Caco-2 (cell line): ENCODE data around the gene GPHA2. TPM values are rescaled to one million over a fixed set of nuclear protein-coding genes. Genes with fewer than 3 reads are reported as not detected.

ENCODE experiments used
- BruUV-seq: library from RNA; stranded (reverse); fragments of 400-500 nt; replicated peaks from 2 replicates; lab custom pipeline; 2021; lab: Mats Ljungman, UMichigan
- CTCF ChIA-PET: fragments of 300-600 bp; sonication (Branson Sonifier 250); formaldehyde crosslinking; loops from one replicate; lab custom pipeline; 2022; ENCODE audit warnings: antibody characterized with exemption; lab: Charles Lee
- POLR2A ChIA-PET: fragments of 300-600 bp; sonication (Branson Sonifier 250); formaldehyde crosslinking; loops from one replicate; lab custom pipeline; 2022; ENCODE audit warnings: antibody characterized with exemption; lab: Charles Lee
- DNase-seq, 2 experiments: peaks; one replicate each; pipeline versions ENCODE4 v3.0.0 to v3.0.0-alpha.2; 2020 to 2022
- H3K27me3 ChIP-seq: replicated peaks from 2 replicates; pipeline ENCODE4 v1.6.0; 2011; ENCODE audit warnings: low read length; ENCODE audit not compliant: control insufficient read depth, insufficient read depth
- H3K36me3 ChIP-seq: 2 replicates; pipeline ENCODE4 v1.5.1; 2011; ENCODE audit warnings: low read length; ENCODE audit not compliant: control insufficient read depth, insufficient read depth
- H3K4me1 ChIP-seq: fragments of 250-450 bp; sonication (Bioruptor Pico); 2 replicates; pipeline ENCODE4 v1.5.1; 2020; ENCODE audit warnings: mild to moderate bottlenecking
- H3K4me3 ChIP-seq: 2 replicates; pipeline ENCODE4 v1.5.1; 2011; ENCODE audit warnings: low read depth, mild to moderate bottlenecking, control low read depth, low read length
- H3K9me3 ChIP-seq: fragments of 250-450 bp; sonication (Bioruptor Pico); 2 replicates; pipeline ENCODE4 v1.5.1; 2020; ENCODE audit warnings: mild to moderate bottlenecking, moderate library complexity
- H3K27ac Mint-ChIP-seq: one replicate; pipeline ENCODE4 v1.8.0; 2022; ENCODE audit warnings: mixed read lengths; ENCODE audit not compliant: unreplicated experiment
- H3K27me3 Mint-ChIP-seq: one replicate; pipeline ENCODE4 v1.8.0; 2022; ENCODE audit warnings: mixed read lengths; ENCODE audit not compliant: insufficient read depth, unreplicated experiment
- H3K36me3 Mint-ChIP-seq: one replicate; pipeline ENCODE4 v1.8.0; 2022; ENCODE audit warnings: mild to moderate bottlenecking, mixed read lengths; ENCODE audit not compliant: insufficient read depth, unreplicated experiment
- H3K4me1 Mint-ChIP-seq: one replicate; pipeline ENCODE4 v1.8.0; 2022; ENCODE audit warnings: low read depth, mixed read lengths; ENCODE audit not compliant: unreplicated experiment
- H3K4me3 Mint-ChIP-seq: one replicate; pipeline ENCODE4 v1.8.0; 2022; ENCODE audit warnings: mild to moderate bottlenecking, moderate library complexity, mixed read lengths; ENCODE audit not compliant: unreplicated experiment
- H3K9me3 Mint-ChIP-seq: one replicate; pipeline ENCODE4 v1.8.0; 2022; ENCODE audit warnings: mixed read lengths; ENCODE audit not compliant: unreplicated experiment
- CTCF ChIP-seq, 2 experiments: fragments of 200-600 bp in 1 of 2; IDR thresholded peaks; 1 replicate in 1 of 2; 2 replicates in 1 of 2; pipeline versions ENCODE4 v1.5.1 to v1.8.0; 2011 to 2022; ENCODE audit warnings: antibody characterized with exemption in 1 of 2, control low read depth in 1 of 2, inconsistent platforms in 1 of 2, low read depth in 1 of 2, low read length in 1 of 2, mild to moderate bottlenecking in 1 of 2, moderate library complexity in 1 of 2; ENCODE audit not compliant: insufficient read depth in 1 of 2, severe bottlenecking in 1 of 2, unreplicated experiment in 1 of 2
- intact Hi-C: fragments of 100-400 bp; cut with micrococcal nuclease; formaldehyde crosslinking; loops from one replicate; pipeline ENCODE4 v1.10.0; 2022; ENCODE audit not compliant: unreplicated experiment
- total RNA-seq: library from RNA; stranded (reverse); gene quantifications from 2 replicates; pipeline ENCODE4 v1.2.3, GENCODE V29; 2022

Gene GPHA2
- total RNA-seq, 1 experiment from 2014 or later: not detected

- H3K4me3 Mint-ChIP-seq: no peak overlapping the region
- ChIA-PET POLR2A (no interaction called here), CTCF (no interaction called here)
- H3K9me3 ChIP-seq: no peaks in the 10 kb centered on the region
- no peaks in the 10 kb centered on the region for H3K9me3 Mint-ChIP-seq
- H3K36me3 Mint-ChIP-seq: peaks cover 33% of the 10 kb centered on the region
- no TSS peak for BruUV-seq
- no peak overlapping the region for H3K27ac Mint-ChIP-seq
- H3K27me3 ChIP-seq: no peaks in the 10 kb centered on the region
- H3K4me1 ChIP-seq: peaks cover 12% of the 10 kb centered on the region
- no peaks in the 10 kb centered on the region for H3K4me1 Mint-ChIP-seq
- no peaks in the 10 kb centered on the region; the same call in 1 of the 2 replicates for H3K36me3 ChIP-seq
- intact Hi-C loops: no loop called here
- no peaks in the 10 kb centered on the region for H3K27me3 Mint-ChIP-seq
- H3K4me3 ChIP-seq: no peak overlapping the region
- no peak for TF ChIP-seq CTCF (IDR thresholded peaks at IDR 0.05; ENCODE audit: insufficient read depth in 1 of 2, low read depth in 1 of 2, low read length in 1 of 2, severe bottlenecking in 1 of 2, unreplicated experiment in 1 of 2)
- DNase-seq: no peak
These were observed 37.2 kb downstream of the GPHA2 start for GRCh38 chr11:64898541-64898940.

GRCh38 chr11:64898076-64898445 lies 37.6 kb downstream of the GPHA2 start:
- POLR2A ChIA-PET: no interaction called here
- no peak overlapping the region for H3K4me3 Mint-ChIP-seq
- no peaks in the 10 kb centered on the region; the same call in 1 of the 2 replicates for H3K36me3 ChIP-seq
- H3K27ac Mint-ChIP-seq: no peak overlapping the region
- no peaks in the 10 kb centered on the region for H3K27me3 ChIP-seq
- no TSS peak for BruUV-seq
- no peaks in the 10 kb centered on the region for H3K9me3 ChIP-seq
- H3K4me3 ChIP-seq: no peak overlapping the region
- H3K27me3 Mint-ChIP-seq: no peaks in the 10 kb centered on the region
- no peak for TF ChIP-seq CTCF (IDR thresholded peaks at IDR 0.05; ENCODE audit: insufficient read depth in 1 of 2, low read depth in 1 of 2, low read length in 1 of 2, severe bottlenecking in 1 of 2, unreplicated experiment in 1 of 2)
- intact Hi-C loops: no loop called here
- peaks cover 35% of the 10 kb centered on the region for H3K36me3 Mint-ChIP-seq
- no peaks in the 10 kb centered on the region for H3K4me1 Mint-ChIP-seq
- no peak for DNase-seq
- CTCF ChIA-PET: no interaction called here
- H3K4me1 ChIP-seq: peaks cover 13% of the 10 kb centered on the region
- H3K9me3 Mint-ChIP-seq: no peaks in the 10 kb centered on the region

GRCh38 chr11:64897381-64898075 lies 38.2 kb downstream of the GPHA2 start:
- intact Hi-C loops: no loop called here
- no peaks in the 10 kb centered on the region for H3K27me3 Mint-ChIP-seq
- TF ChIP-seq CTCF (IDR thresholded peaks at IDR 0.05; ENCODE audit: insufficient read depth in 1 of 2, low read depth in 1 of 2, low read length in 1 of 2, severe bottlenecking in 1 of 2, unreplicated experiment in 1 of 2): no peak
- no peak overlapping the region for H3K4me3 ChIP-seq
- no peaks in the 10 kb centered on the region for H3K9me3 Mint-ChIP-seq
- H3K9me3 ChIP-seq: no peaks in the 10 kb centered on the region
- peaks cover 14% of the 10 kb centered on the region for H3K4me1 ChIP-seq
- no peak for DNase-seq
- ChIA-PET CTCF (no interaction called here), POLR2A (interaction anchor here (0.6 kb wide), 2 partner anchors 9 to 62 kb away, joined by 3 to 6 read pairs; no protein-coding TSS in a partner anchor)
- H3K27me3 ChIP-seq: no peaks in the 10 kb centered on the region
- H3K36me3 ChIP-seq: peaks cover 3% of the 10 kb centered on the region
- H3K4me3 Mint-ChIP-seq: no peak overlapping the region
- H3K4me1 Mint-ChIP-seq: no peaks in the 10 kb centered on the region
- peaks cover 40% of the 10 kb centered on the region for H3K36me3 Mint-ChIP-seq
- no peak overlapping the region for H3K27ac Mint-ChIP-seq
- no TSS peak for BruUV-seq
